ENCODE measurements around the gene SH3BGRL. TPM values are rescaled to one million over a fixed set of nuclear protein-coding genes. Genes with fewer than 3 reads are reported as not detected.

Gene SH3BGRL
- total and polyA plus RNA-seq, 2 of the 13 experiments (the other 11 are each of a cell fraction or from before 2014, with no cell fraction given): 8.9 to 11.4 TPM

DNA sequence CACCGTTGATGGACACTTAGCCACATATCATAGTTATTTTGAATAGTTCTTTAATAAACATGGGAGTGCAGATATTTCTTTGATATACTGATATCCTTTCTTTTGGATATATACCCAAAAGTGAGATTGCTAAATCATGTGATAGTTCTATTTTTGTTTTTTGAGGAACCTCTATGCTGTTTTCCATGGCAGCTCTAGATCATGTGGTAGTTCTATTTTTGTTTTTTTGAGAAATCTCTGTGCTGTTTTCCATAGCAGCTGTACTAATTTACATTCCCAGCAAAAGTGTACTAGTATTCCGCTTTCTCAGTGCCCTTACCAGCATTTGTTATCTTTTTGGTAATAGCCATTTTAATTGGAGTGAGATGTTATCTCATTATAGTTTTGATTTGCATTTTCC lies 3.6 kb downstream of the SH3BGRL start:
- intact Hi-C loops (cut with micrococcal nuclease; ENCODE audit: unreplicated experiment): loop anchor here (10.0 kb wide), 1 partner anchor 391 kb away; no protein-coding TSS in a partner anchor
- Histone ChIP-seq H3K27me3 (ENCODE audit: control insufficient read depth in 1 of 2, insufficient read depth in 2 of 2, low read length in 2 of 2) (no peaks in the 10 kb centered on the region), H3K79me2 (ENCODE audit: insufficient read depth, low read length) (no peaks in the 10 kb centered on the region), H4K20me1 (ENCODE audit: insufficient read depth, low read length) (no peaks in the 10 kb centered on the region), H3K4me1 (ENCODE audit: insufficient read depth, low read length) (no peaks in the 10 kb centered on the region), H3K4me3 (replicated peaks in 1 of 3; ENCODE audit: insufficient read depth in 1 of 3, low read depth in 2 of 3, low read length in 3 of 3) (no peak overlapping the region), H2AFZ (ENCODE audit: low read length) (no peak overlapping the region), H3K9ac (ENCODE audit: insufficient read depth, low read depth, low read length) (no peak overlapping the region), H3K27ac (ENCODE audit: extremely low read length, insufficient read depth, low read length) (no peak overlapping the region), H3K9me3 (ENCODE audit: low read length) (no peaks in the 10 kb centered on the region), H3K4me2 (ENCODE audit: low read depth, low read length) (no peak overlapping the region), H3K36me3 (replicated peaks in 1 of 2; ENCODE audit: control insufficient read depth in 1 of 2, insufficient read depth in 2 of 2, low read length in 2 of 2) (no peaks in the 10 kb centered on the region)
- FAIRE-seq (no peak), ATAC-seq (no peak), DNase-seq (ENCODE audit: low spot score) (no peak)
- in situ Hi-C loops (cut with HindIII; ENCODE audit: extremely low pct_ligation_motif_present, low pct_unique_long_range_greater_than_20kb): no loop called here
- ChIA-PET CTCF (ENCODE audit: low intra/inter-chr PET ratio, low total read pairs) (no interaction called here), POLR2A (no interaction called here)
- TF ChIP-seq ZNF598 (CRISPR knock-in tag; IDR thresholded peaks at IDR 0.05; ENCODE audit: borderline replicate concordance) (no peak), CBX2 (IDR thresholded peaks at IDR 0.05; ENCODE audit: low read depth, low read length) (no peak), CBX2 (CRISPR knock-in tag; IDR thresholded peaks at IDR 0.05; ENCODE audit: low read depth) (no peak)
- WGBS (ENCODE audit: low lambda C conversion rate): 94% methylated on average over 2 of the region's 2 CpGs
- BruUV-seq (replicated peaks): no TSS peak

DNA sequence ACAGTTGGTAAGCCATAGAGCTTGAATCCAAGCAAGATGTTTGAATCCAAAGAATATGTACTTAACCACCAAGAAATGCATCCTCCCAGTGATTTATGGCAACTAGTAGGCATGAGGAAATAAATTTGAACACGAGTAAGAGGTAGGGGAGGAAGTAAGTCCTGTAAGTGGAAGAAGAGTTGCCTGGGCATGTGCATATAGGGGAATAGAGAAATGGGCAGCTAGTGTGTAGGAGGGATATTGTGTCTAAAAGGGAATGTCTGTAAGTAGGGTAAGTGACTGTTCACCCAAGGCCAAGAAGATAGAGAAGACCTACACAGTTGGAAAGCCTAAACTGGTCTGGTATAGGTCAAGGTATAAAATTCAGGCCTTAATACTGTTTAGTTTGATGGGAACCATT lies 4.6 kb downstream of the SH3BGRL start:
- Histone ChIP-seq H3K9me3 (ENCODE audit: low read length) (no peaks in the 10 kb centered on the region), H3K4me3 (replicated peaks in 1 of 3; ENCODE audit: insufficient read depth in 1 of 3, low read depth in 2 of 3, low read length in 3 of 3) (no peak overlapping the region), H3K9ac (ENCODE audit: insufficient read depth, low read depth, low read length) (no peak overlapping the region), H3K36me3 (replicated peaks in 1 of 2; ENCODE audit: control insufficient read depth in 1 of 2, insufficient read depth in 2 of 2, low read length in 2 of 2) (no peaks in the 10 kb centered on the region), H3K79me2 (ENCODE audit: insufficient read depth, low read length) (no peaks in the 10 kb centered on the region), H3K4me2 (ENCODE audit: low read depth, low read length) (no peak overlapping the region), H2AFZ (ENCODE audit: low read length) (no peak overlapping the region), H3K27me3 (ENCODE audit: control insufficient read depth in 1 of 2, insufficient read depth in 2 of 2, low read length in 2 of 2) (no peaks in the 10 kb centered on the region), H3K27ac (ENCODE audit: extremely low read length, insufficient read depth, low read length) (no peak overlapping the region), H4K20me1 (ENCODE audit: insufficient read depth, low read length) (no peaks in the 10 kb centered on the region), H3K4me1 (ENCODE audit: insufficient read depth, low read length) (no peaks in the 10 kb centered on the region)
- no peak for DNase-seq (ENCODE audit: low spot score)
- 79% methylated on average over 1 of the region's 1 CpG for WGBS (ENCODE audit: low lambda C conversion rate)
- in situ Hi-C loops (cut with HindIII; ENCODE audit: extremely low pct_ligation_motif_present, low pct_unique_long_range_greater_than_20kb): no loop called here
- intact Hi-C loops (cut with micrococcal nuclease; ENCODE audit: unreplicated experiment): loop anchor here (10.0 kb wide), 1 partner anchor 392 kb away; no protein-coding TSS in a partner anchor
- CTCF ChIA-PET (ENCODE audit: low intra/inter-chr PET ratio, low total read pairs): no interaction called here
- BruUV-seq (replicated peaks): no TSS peak
- ATAC-seq: no peak
- FAIRE-seq: no peak
- TF ChIP-seq ZNF432 (CRISPR knock-in tag; IDR thresholded peaks at IDR 0.05; ENCODE audit: borderline replicate concordance) (no peak), ZNF782 (CRISPR knock-in tag; IDR thresholded peaks at IDR 0.05; ENCODE audit: borderline replicate concordance) (no peak), ZNF264 (CRISPR knock-in tag; IDR thresholded peaks at IDR 0.05) (no peak), ZNF138 (CRISPR knock-in tag; IDR thresholded peaks at IDR 0.05; ENCODE audit: low read depth) (no peak), AKAP8 (CRISPR knock-in tag; IDR thresholded peaks at IDR 0.05) (no peak), ARHGAP35 (CRISPR knock-in tag; IDR thresholded peaks at IDR 0.05; ENCODE audit: borderline replicate concordance) (no peak), KMT2A (CRISPR knock-in tag; IDR thresholded peaks at IDR 0.05) (no peak), SMARCE1 (IDR thresholded peaks at IDR 0.05; ENCODE audit: borderline replicate concordance) (no peak), ZNF589 (CRISPR knock-in tag; conservative IDR thresholded peaks at IDR 0.05) (no peak), AHR (CRISPR knock-in tag; IDR thresholded peaks at IDR 0.05) (no peak), JUNB (CRISPR knock-in tag; IDR thresholded peaks at IDR 0.05; ENCODE audit: borderline replicate concordance) (no peak), GABPB1 (CRISPR knock-in tag; IDR thresholded peaks at IDR 0.05) (no peak), RFX1 (IDR thresholded peaks at IDR 0.05) (no peak), HCFC1 (IDR thresholded peaks at IDR 0.05; ENCODE audit: low read depth, low read length) (no peak), TARDBP (CRISPR knock-in tag; IDR thresholded peaks at IDR 0.05) (no peak)
- TF ChIP-seq, protein P1, sequence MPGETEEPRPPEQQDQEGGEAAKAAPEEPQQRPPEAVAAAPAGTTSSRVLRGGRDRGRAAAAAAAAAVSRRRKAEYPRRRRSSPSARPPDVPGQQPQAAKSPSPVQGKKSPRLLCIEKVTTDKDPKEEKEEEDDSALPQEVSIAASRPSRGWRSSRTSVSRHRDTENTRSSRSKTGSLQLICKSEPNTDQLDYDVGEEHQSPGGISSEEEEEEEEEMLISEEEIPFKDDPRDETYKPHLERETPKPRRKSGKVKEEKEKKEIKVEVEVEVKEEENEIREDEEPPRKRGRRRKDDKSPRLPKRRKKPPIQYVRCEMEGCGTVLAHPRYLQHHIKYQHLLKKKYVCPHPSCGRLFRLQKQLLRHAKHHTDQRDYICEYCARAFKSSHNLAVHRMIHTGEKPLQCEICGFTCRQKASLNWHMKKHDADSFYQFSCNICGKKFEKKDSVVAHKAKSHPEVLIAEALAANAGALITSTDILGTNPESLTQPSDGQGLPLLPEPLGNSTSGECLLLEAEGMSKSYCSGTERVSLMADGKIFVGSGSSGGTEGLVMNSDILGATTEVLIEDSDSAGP (CRISPR knock-in tag; IDR thresholded peaks at IDR 0.05; ENCODE audit: borderline replicate concordance): no peak
- POLR2A ChIA-PET: no interaction called here

Measured in HepG2 (cell line).